GM19193 (cell line): Measurements from ENCODE around the gene IGLON5.

Source experiments
- POLR2A ChIP-seq: IDR thresholded peaks from 4 replicates; pipeline ENCODE4 v1.6.1; 2011; ENCODE audit not compliant: insufficient read depth, insufficient read length; ENCODE audit errors: extremely low read depth

IGLON5 gene

GRCh38 chr19:51341066-51341465 is 29.6 kb downstream of the IGLON5 start:
- TF ChIP-seq POLR2A = no peak

- no peak for TF ChIP-seq POLR2A
Observed at GRCh38 chr19:51341976-51342580, 30.6 kb downstream of the IGLON5 start, which contains the start of gene VSIG10L. VSIG10L (minus strand) TSS chr19:51342139; CDS start chr19:51342124, 15 bp downstream.

- TF ChIP-seq POLR2A = no peak
Observed at GRCh38 chr19:51342631-51343569, 31.5 kb downstream of the IGLON5 start.

- no peak for TF ChIP-seq POLR2A
Observed at GRCh38 chr19:51345076-51345620, 33.7 kb downstream of the IGLON5 start.

GRCh38 chr19:51346742-51347141 is 35.3 kb downstream of the IGLON5 start:
- TF ChIP-seq POLR2A = no peak

GRCh38 chr19:51347209-51347928 is 35.9 kb downstream of the IGLON5 start:
- no peak for TF ChIP-seq POLR2A

- no peak for TF ChIP-seq POLR2A
Observed at GRCh38 chr19:51351266-51351990, 40.0 kb downstream of the IGLON5 start.

- TF ChIP-seq POLR2A = no peak
Observed at GRCh38 chr19:51352783-51353360, 41.4 kb downstream of the IGLON5 start.

GRCh38 chr19:51354103-51354741 is 42.8 kb downstream of the IGLON5 start:
- TF ChIP-seq POLR2A = no peak

GRCh38 chr19:51354742-51355148 is 43.3 kb downstream of the IGLON5 start:
- no peak for TF ChIP-seq POLR2A

GRCh38 chr19:51356159-51356801 is 44.8 kb downstream of the IGLON5 start:
- TF ChIP-seq POLR2A = no peak

- TF ChIP-seq POLR2A = no peak
Observed at GRCh38 chr19:51357952-51358351, 46.5 kb downstream of the IGLON5 start.

- no peak for TF ChIP-seq POLR2A
Observed at GRCh38 chr19:51359294-51359693, 47.9 kb downstream of the IGLON5 start.
